SU-DHL-6 (cell line): ENCODE data around the gene AFF3.

ENCODE experiments used
- H2AFZ ChIP-seq: fragments of 200-600 bp; sonication (generic); 2 replicates; pipeline ENCODE4 v1.6.1; 2014; ENCODE audit warnings: low read depth, mild to moderate bottlenecking, moderate library complexity, mixed read lengths, antibody characterized with exemption, low read length; ENCODE audit not compliant: severe bottlenecking
- H3F3A ChIP-seq: fragments of 200-600 bp; shearing (Covaris generic); 2 replicates; pipeline ENCODE4 v1.6.0; 2016; ENCODE audit warnings: antibody characterized with exemption, mild to moderate bottlenecking; ENCODE audit not compliant: insufficient read depth
- H3K27ac ChIP-seq: fragments of 200-600 bp; sonication (generic); 2 replicates; pipeline ENCODE4 v1.5.1; 2016; ENCODE audit warnings: low read depth, mild to moderate bottlenecking, low read length, moderate library complexity, mixed read lengths
- H3K27me3 ChIP-seq: fragments of 200-600 bp; sonication (generic), shearing (Covaris generic); 2 replicates; pipeline ENCODE4 v1.6.0; 2014; ENCODE audit warnings: mild to moderate bottlenecking, low read length
- H3K36me3 ChIP-seq: fragments of 200-600 bp; sonication (generic); 2 replicates; pipeline ENCODE4 v1.6.1; 2014; ENCODE audit warnings: mild to moderate bottlenecking, low read length, mixed read lengths
- H3K4me2 ChIP-seq: fragments of 300-600, 200-600 bp; shearing (Covaris generic), sonication (generic); 2 replicates; pipeline ENCODE4 v1.6.0; 2014; ENCODE audit warnings: low read length, low read depth, mild to moderate bottlenecking; ENCODE audit not compliant: poor library complexity, severe bottlenecking
- H3K4me3 ChIP-seq: fragments of 200-600 bp; sonication (generic); 2 replicates; pipeline ENCODE4 v1.5.1; 2014; ENCODE audit warnings: antibody characterized with exemption, low read length, mild to moderate bottlenecking, mixed read lengths; ENCODE audit not compliant: insufficient read depth, poor library complexity, severe bottlenecking
- H3K79me2 ChIP-seq: fragments of 200-600 bp; sonication (generic); 2 replicates; pipeline ENCODE4 v1.6.1; 2014; ENCODE audit warnings: mild to moderate bottlenecking, low read length, moderate library complexity; ENCODE audit not compliant: insufficient read depth
- H3K9ac ChIP-seq: fragments of 200-600 bp; sonication (generic); 2 replicates; pipeline ENCODE4 v1.7.0; 2014; ENCODE audit warnings: mild to moderate bottlenecking, low read length
- H3K9me2 ChIP-seq: fragments of 200-600 bp; sonication (generic); replicated peaks from 2 replicates; pipeline ENCODE4 v1.6.1; 2014; ENCODE audit warnings: low read length; ENCODE audit not compliant: insufficient read depth
- H3K9me3 ChIP-seq: fragments of 200-600 bp; sonication (generic); 2 replicates; pipeline ENCODE4 v1.6.1; 2014; ENCODE audit warnings: low read length, mixed read lengths; ENCODE audit not compliant: insufficient read depth
- H4K20me1 ChIP-seq: fragments of 200-600 bp; sonication (generic); 2 replicates; pipeline ENCODE4 v1.6.1; 2014; ENCODE audit warnings: low read depth, mild to moderate bottlenecking, antibody characterized with exemption, low read length, moderate library complexity, mixed read lengths
- CTCF ChIP-seq: fragments of 200-600 bp; sonication (generic); IDR thresholded peaks from one replicate; pipeline ENCODE4 v1.5.1; 2017; ENCODE audit warnings: antibody characterized with exemption, mild to moderate bottlenecking, low read length, moderate library complexity; ENCODE audit not compliant: insufficient read depth, poor library complexity, severe bottlenecking
- EZH2phosphoT487 ChIP-seq: fragments of 200-600 bp; sonication (generic), shearing (Covaris generic); conservative IDR thresholded peaks from 2 replicates; pipeline ENCODE4 v1.6.1; 2018; ENCODE audit warnings: mild to moderate bottlenecking, antibody characterized with exemption, low read length, moderate library complexity, mixed read lengths

AFF3 gene

DNA sequence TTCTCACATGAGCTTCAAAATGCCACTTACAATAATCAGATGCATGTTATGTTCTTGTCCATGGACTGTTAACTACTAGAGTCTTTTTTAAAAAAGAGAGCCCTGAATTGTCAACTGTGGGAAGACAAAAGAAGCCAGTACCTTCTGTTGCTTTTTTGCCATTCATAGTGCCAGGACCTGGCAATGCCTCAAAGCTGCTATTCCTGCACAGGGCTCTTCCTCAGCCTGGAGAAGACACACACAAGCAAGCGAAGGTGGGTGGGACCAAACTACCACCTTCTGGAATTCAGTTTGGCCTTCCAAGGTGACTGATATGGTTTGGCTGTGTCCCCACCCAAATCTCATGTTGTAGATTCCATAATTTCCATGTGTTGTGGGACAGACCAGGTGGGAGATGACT lies 160.6 kb downstream of the AFF3 start:
- Histone ChIP-seq H3K4me2 (no peak overlapping the region), H3F3A (no peaks in the 10 kb centered on the region), H3K79me2 (no peaks in the 10 kb centered on the region), H3K9me3 (no peaks in the 10 kb centered on the region), H3K9me2 (no peaks in the 10 kb centered on the region), H3K27ac (no peak overlapping the region), H3K9ac (no peak overlapping the region), H3K36me3 (no peaks in the 10 kb centered on the region), H2AFZ (no peak overlapping the region), H3K27me3 (no peaks in the 10 kb centered on the region), H3K4me3 (no peak overlapping the region), H4K20me1 (no peaks in the 10 kb centered on the region)
- no peak for TF ChIP-seq CTCF
- no peak for TF ChIP-seq EZH2phosphoT487

DNA sequence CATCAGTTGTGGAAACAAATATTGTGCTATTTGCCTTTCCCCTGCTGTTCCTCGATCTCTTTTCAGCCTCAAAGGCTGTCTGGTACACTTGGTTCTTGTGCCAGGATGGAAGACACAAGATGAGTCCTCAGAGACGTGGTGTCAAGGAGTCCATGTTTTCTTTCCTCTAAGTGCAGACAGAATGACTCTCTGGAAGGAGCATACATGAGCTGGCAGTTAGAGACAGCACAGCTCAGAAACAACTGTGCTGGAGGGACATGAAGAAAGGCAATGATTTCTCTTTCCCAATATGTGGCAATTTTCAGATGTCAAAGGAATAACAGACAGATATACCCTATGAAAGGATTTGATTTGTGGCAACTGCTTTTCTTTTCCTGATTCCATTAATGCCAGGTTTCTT lies 162.2 kb downstream of the AFF3 start:
- no peaks in the 10 kb centered on the region for H3K9me2 ChIP-seq
- H3K36me3 ChIP-seq = no peaks in the 10 kb centered on the region
- no peak overlapping the region for H3K27ac ChIP-seq
- no peak overlapping the region for H3K4me2 ChIP-seq
- no peaks in the 10 kb centered on the region for H3K79me2 ChIP-seq
- no peak for TF ChIP-seq EZH2phosphoT487
- no peak overlapping the region for H3K4me3 ChIP-seq
- no peaks in the 10 kb centered on the region for H3F3A ChIP-seq
- no peak overlapping the region for H3K9ac ChIP-seq
- no peaks in the 10 kb centered on the region for H4K20me1 ChIP-seq
- H2AFZ ChIP-seq = no peak overlapping the region
- no peaks in the 10 kb centered on the region for H3K27me3 ChIP-seq
- H3K9me3 ChIP-seq = no peaks in the 10 kb centered on the region

DNA sequence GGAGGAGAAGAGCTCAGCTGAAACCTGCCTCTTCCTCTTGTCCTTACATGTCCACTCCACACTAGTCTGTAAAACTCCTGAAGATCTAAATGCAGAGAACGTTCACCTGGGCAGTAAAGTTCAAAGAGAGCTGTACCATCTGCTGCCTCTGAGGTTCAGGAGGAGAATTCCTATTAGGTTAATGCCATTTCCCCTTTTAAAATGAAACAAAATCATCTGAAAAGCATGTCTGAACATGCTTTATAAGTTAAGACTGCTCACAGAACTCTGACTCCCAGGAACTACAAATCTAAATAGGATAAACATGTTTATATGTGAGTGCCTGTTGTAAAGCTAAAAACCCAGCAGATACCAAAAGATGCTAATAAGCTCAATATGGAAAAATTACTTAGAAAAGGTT lies 164.4 kb downstream of the AFF3 start:
- H3K9ac ChIP-seq = no peak overlapping the region
- no peak for TF ChIP-seq EZH2phosphoT487
- TF ChIP-seq CTCF = no peak
- H2AFZ ChIP-seq = no peak overlapping the region
- no peaks in the 10 kb centered on the region for H3K9me3 ChIP-seq
- H3K4me2 ChIP-seq = no peak overlapping the region
- no peak overlapping the region for H3K27ac ChIP-seq
- H3K79me2 ChIP-seq = no peaks in the 10 kb centered on the region
- H3K36me3 ChIP-seq = no peaks in the 10 kb centered on the region
- H3K27me3 ChIP-seq = no peaks in the 10 kb centered on the region
- H3F3A ChIP-seq = no peaks in the 10 kb centered on the region
- no peaks in the 10 kb centered on the region for H4K20me1 ChIP-seq
- no peaks in the 10 kb centered on the region for H3K9me2 ChIP-seq
- no peak overlapping the region for H3K4me3 ChIP-seq

DNA sequence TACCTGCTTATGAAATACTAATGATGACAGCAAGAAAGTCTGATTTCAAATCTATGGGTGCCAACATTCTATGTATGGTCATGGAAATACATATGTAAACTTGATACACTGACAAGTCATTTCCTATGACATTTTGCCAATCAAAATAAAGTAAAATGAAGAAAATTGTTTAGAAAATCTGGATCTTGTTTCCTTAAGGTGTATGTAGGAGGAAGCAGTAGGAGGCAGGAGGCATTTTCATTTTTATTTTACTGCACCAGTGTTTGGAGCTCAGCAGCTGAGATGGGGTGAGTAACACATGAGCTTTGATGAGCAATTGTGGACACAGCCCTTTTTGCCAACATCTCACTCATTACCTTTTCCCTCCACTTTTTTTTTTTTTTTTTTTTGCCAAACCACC lies 167.0 kb downstream of the AFF3 start:
- Histone ChIP-seq H3K9me2 (no peaks in the 10 kb centered on the region), H3K4me2 (no peak overlapping the region), H3K27ac (no peak overlapping the region), H3K36me3 (no peaks in the 10 kb centered on the region), H3K9ac (no peak overlapping the region), H3K79me2 (no peaks in the 10 kb centered on the region), H2AFZ (no peak overlapping the region), H4K20me1 (no peaks in the 10 kb centered on the region), H3F3A (no peaks in the 10 kb centered on the region), H3K4me3 (no peak overlapping the region), H3K9me3 (no peaks in the 10 kb centered on the region), H3K27me3 (no peaks in the 10 kb centered on the region)
- TF ChIP-seq EZH2phosphoT487 (no peak), CTCF (no peak)
